Suprapubic skin (tissue), 4 donors: ENCODE results near the gene ASZ1. TPM values are rescaled to one million over a fixed set of nuclear protein-coding genes. Genes with fewer than 3 reads are reported as not detected.

ENCODE experiments used
- DNase-seq, 2 donors: peaks; one replicate each; pipeline ENCODE4 v3.0.0-alpha.2; 2019; ENCODE audit warnings: low spot score in 2 of 2
- H3K27ac ChIP-seq: fragments of 200-600 bp; sonication (generic); one replicate; pipeline ENCODE4 v1.5.1; 2019
- H3K27me3 ChIP-seq: fragments of 200-600 bp; sonication (generic); one replicate; pipeline ENCODE4 v1.5.1; 2019
- H3K36me3 ChIP-seq: fragments of 200-600 bp; sonication (generic); one replicate; pipeline ENCODE4 v1.5.1; 2019
- H3K4me1 ChIP-seq: fragments of 200-600 bp; sonication (generic); one replicate; pipeline ENCODE4 v1.5.1; 2019
- H3K4me3 ChIP-seq: fragments of 200-600 bp; sonication (generic); one replicate; pipeline ENCODE4 v1.5.1; 2019; ENCODE audit warnings: mild to moderate bottlenecking
- H3K9me3 ChIP-seq: fragments of 200-600 bp; sonication (generic); one replicate; pipeline ENCODE4 v1.5.1; 2019
- CTCF ChIP-seq, 2 donors: fragments of 200-600 bp in 1 of 2; fragments of 450-650 bp in 1 of 2; sonication (generic) in 1 of 2; IDR thresholded peaks; one replicate each; pipeline ENCODE4 v1.5.1; 2016 to 2019; ENCODE audit warnings: antibody characterized with exemption in 2 of 2, mild to moderate bottlenecking in 1 of 2, moderate library complexity in 1 of 2
- EP300 ChIP-seq: sonication (generic); formaldehyde crosslinking; IDR thresholded peaks from one replicate; pipeline ENCODE4 v1.6.1; 2017; ENCODE audit warnings: antibody characterized with exemption
- POLR2A ChIP-seq, 2 donors: fragments of 450-650 bp; IDR thresholded peaks; one replicate each; pipeline ENCODE4 v1.6.1; 2017; ENCODE audit warnings: antibody characterized with exemption in 2 of 2, mild to moderate bottlenecking in 2 of 2, moderate library complexity in 2 of 2
- POLR2AphosphoS5 ChIP-seq, 3 donors: sonication (generic); formaldehyde crosslinking; IDR thresholded peaks; one replicate each; pipeline ENCODE4 v1.6.1; 2017; ENCODE audit warnings: antibody characterized with exemption in 3 of 3
- WGBS: methylation state at CpG from one replicate; pipeline ENCODE4 v1.1.5; 2018; 5-methylcytosine and 5-hydroxymethylcytosine counted together
- total RNA-seq, 4 donors: library from RNA; depleted of rRNA; stranded (reverse); fragments of >200 nt; gene quantifications; one replicate each; pipeline ENCODE4 v1.1.0, GENCODE V29; 2016

Gene ASZ1
- total RNA-seq, 4 donors from 2014 or later, result not detected

- H3K9me3 ChIP-seq, result no peaks in the 10 kb centered on the region
- TF ChIP-seq POLR2AphosphoS5 (IDR thresholded peaks at IDR 0.05) (no peak), EP300 (no peak), POLR2A (IDR thresholded peaks at IDR 0.05) (no peak), CTCF (IDR thresholded peaks at IDR 0.05) (no peak)
- H3K4me3 ChIP-seq, result no peak overlapping the region
- H3K36me3 ChIP-seq, result no peaks in the 10 kb centered on the region
- H3K27ac ChIP-seq, result no peak overlapping the region
- no peaks in the 10 kb centered on the region for H3K27me3 ChIP-seq
- 37% methylated on average over 4 of the region's 4 CpGs for WGBS
- no peak for DNase-seq
- H3K4me1 ChIP-seq, result no peaks in the 10 kb centered on the region
These were observed 27.4 kb downstream of the ASZ1 start for GRCh38 chr7:117399820-117400422.

- Histone ChIP-seq H3K4me1 (no peaks in the 10 kb centered on the region), H3K9me3 (no peaks in the 10 kb centered on the region), H3K4me3 (no peak overlapping the region), H3K27me3 (no peaks in the 10 kb centered on the region), H3K36me3 (no peaks in the 10 kb centered on the region), H3K27ac (no peak overlapping the region)
- no peak for DNase-seq
- no peak for TF ChIP-seq EP300
- no peak for TF ChIP-seq POLR2A (IDR thresholded peaks at IDR 0.05)
- TF ChIP-seq CTCF (IDR thresholded peaks at IDR 0.05), result no peak
- no peak for TF ChIP-seq POLR2AphosphoS5 (IDR thresholded peaks at IDR 0.05)
These were observed 31.6 kb downstream of the ASZ1 start for GRCh38 chr7:117395743-117396142.

- Histone ChIP-seq H3K4me1 (no peaks in the 10 kb centered on the region), H3K27me3 (no peaks in the 10 kb centered on the region), H3K9me3 (no peaks in the 10 kb centered on the region), H3K36me3 (no peaks in the 10 kb centered on the region), H3K27ac (no peak overlapping the region), H3K4me3 (no peak overlapping the region)
- TF ChIP-seq CTCF (IDR thresholded peaks at IDR 0.05) (no peak), POLR2A (IDR thresholded peaks at IDR 0.05) (no peak), POLR2AphosphoS5 (IDR thresholded peaks at IDR 0.05) (no peak), EP300 (no peak)
- DNase-seq, result no peak
- 76% methylated on average over 1 of the region's 1 CpG for WGBS
These were observed 33.5 kb downstream of the ASZ1 start for GRCh38 chr7:117393781-117394180.

- no peaks in the 10 kb centered on the region for H3K36me3 ChIP-seq
- no peaks in the 10 kb centered on the region for H3K27me3 ChIP-seq
- no peak overlapping the region for H3K4me3 ChIP-seq
- no peak overlapping the region for H3K27ac ChIP-seq
- 96% methylated on average over 3 of the region's 3 CpGs for WGBS
- DNase-seq, result no peak
- no peaks in the 10 kb centered on the region for H3K9me3 ChIP-seq
- H3K4me1 ChIP-seq, result peaks cover 4% of the 10 kb centered on the region
- TF ChIP-seq POLR2AphosphoS5 (IDR thresholded peaks at IDR 0.05) (no peak), CTCF (IDR thresholded peaks at IDR 0.05) (no peak), EP300 (no peak), POLR2A (IDR thresholded peaks at IDR 0.05) (no peak)
These were observed 37.4 kb downstream of the ASZ1 start for GRCh38 chr7:117389871-117390270.

GRCh38 chr7:117386110-117386706, 41.1 kb downstream of the ASZ1 start:
- Histone ChIP-seq H3K27me3 (no peaks in the 10 kb centered on the region), H3K4me1 (peaks cover 4% of the 10 kb centered on the region), H3K27ac (no peak overlapping the region), H3K9me3 (no peaks in the 10 kb centered on the region), H3K36me3 (no peaks in the 10 kb centered on the region), H3K4me3 (no peak overlapping the region)
- 78% methylated on average over 1 of the region's 1 CpG for WGBS
- no peak for TF ChIP-seq POLR2A (IDR thresholded peaks at IDR 0.05)
- no peak for TF ChIP-seq CTCF (IDR thresholded peaks at IDR 0.05)
- no peak for TF ChIP-seq POLR2AphosphoS5 (IDR thresholded peaks at IDR 0.05)
- TF ChIP-seq EP300, result no peak
- no peak for DNase-seq
